Lower leg skin (tissue), 3 donors: ENCODE results near the gene ISX.

Experiments used
- POLR2A ChIP-seq, 2 donors: fragments of 450-650 bp; IDR thresholded peaks; one replicate each; pipeline ENCODE4 v1.6.1; 2016 to 2017; ENCODE audit warnings: antibody characterized with exemption in 2 of 2, mild to moderate bottlenecking in 1 of 2, moderate library complexity in 1 of 2
- TF ChIP-seq, protein P1 (sequence below), 3 donors: fragments of 450-650 bp; IDR thresholded peaks; one replicate each; pipeline ENCODE4 v1.5.1; 2016; ENCODE audit warnings: antibody characterized with exemption in 3 of 3, mild to moderate bottlenecking in 3 of 3, moderate library complexity in 2 of 3

DNA sequence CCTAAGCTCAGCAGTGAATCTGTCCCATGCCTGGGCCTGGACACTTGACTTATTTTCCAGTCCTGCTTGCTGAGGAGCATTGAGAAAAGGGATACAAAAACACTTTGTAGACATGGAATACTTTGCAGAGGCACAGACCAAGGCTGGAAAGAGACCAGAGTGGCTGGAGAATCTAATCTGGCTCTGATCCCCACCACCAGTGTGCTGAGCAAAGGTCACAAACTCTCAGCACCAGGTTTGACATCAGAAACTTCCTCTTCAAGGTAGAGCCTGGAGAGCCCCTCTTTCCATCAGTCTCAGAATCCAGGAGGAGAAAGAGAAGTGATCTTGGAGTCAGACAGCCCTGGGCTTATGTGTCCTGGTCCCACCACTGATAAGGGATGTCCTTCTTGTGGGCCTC lies 53.5 kb downstream of the ISX start:
- TF ChIP-seq, protein P1, sequence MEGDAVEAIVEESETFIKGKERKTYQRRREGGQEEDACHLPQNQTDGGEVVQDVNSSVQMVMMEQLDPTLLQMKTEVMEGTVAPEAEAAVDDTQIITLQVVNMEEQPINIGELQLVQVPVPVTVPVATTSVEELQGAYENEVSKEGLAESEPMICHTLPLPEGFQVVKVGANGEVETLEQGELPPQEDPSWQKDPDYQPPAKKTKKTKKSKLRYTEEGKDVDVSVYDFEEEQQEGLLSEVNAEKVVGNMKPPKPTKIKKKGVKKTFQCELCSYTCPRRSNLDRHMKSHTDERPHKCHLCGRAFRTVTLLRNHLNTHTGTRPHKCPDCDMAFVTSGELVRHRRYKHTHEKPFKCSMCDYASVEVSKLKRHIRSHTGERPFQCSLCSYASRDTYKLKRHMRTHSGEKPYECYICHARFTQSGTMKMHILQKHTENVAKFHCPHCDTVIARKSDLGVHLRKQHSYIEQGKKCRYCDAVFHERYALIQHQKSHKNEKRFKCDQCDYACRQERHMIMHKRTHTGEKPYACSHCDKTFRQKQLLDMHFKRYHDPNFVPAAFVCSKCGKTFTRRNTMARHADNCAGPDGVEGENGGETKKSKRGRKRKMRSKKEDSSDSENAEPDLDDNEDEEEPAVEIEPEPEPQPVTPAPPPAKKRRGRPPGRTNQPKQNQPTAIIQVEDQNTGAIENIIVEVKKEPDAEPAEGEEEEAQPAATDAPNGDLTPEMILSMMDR (IDR thresholded peaks at IDR 0.05), result no peak
- no peak for TF ChIP-seq POLR2A (IDR thresholded peaks at IDR 0.05)
